Stimulated activated CD8-positive, alpha-beta memory T cell treated with anti-CD3 and anti-CD28 coated beads, Interleukin-12 subunit alpha, Interleukin-12 subunit beta, amount 100 ng/mL, for 24 hours (primary cell): Measurements from ENCODE around the gene PTH1R.

Experiments
- DNase-seq: peaks from one replicate; pipeline ENCODE4 v3.0.0-alpha.2; 2020; ENCODE audit errors: extremely low read depth

The PTH1R gene

GRCh38 chr3:46913644-46914043 is 36.1 kb downstream of the PTH1R start:
- DNase-seq, result no peak

GRCh38 chr3:46914849-46915248 is 37.3 kb downstream of the PTH1R start:
- no peak for DNase-seq

GRCh38 chr3:46915297-46915822 is 37.8 kb downstream of the PTH1R start:
- no peak for DNase-seq

- no peak for DNase-seq
These were observed 38.8 kb downstream of the PTH1R start for GRCh38 chr3:46916278-46916677.

- no peak for DNase-seq
These were observed 39.3 kb downstream of the PTH1R start for GRCh38 chr3:46916799-46917198.

- no peak for DNase-seq
These were observed 39.7 kb downstream of the PTH1R start for GRCh38 chr3:46917257-46917656.

- no peak for DNase-seq
These were observed 40.7 kb downstream of the PTH1R start for GRCh38 chr3:46918202-46918601.

- DNase-seq, result no peak
These were observed 41.1 kb downstream of the PTH1R start for GRCh38 chr3:46918634-46919033.

- no peak for DNase-seq
These were observed 43.5 kb downstream of the PTH1R start for GRCh38 chr3:46921041-46921440.

- DNase-seq, result no peak
These were observed 44.4 kb downstream of the PTH1R start for GRCh38 chr3:46921871-46922271.

GRCh38 chr3:46922426-46922825 is 44.9 kb downstream of the PTH1R start:
- DNase-seq, result no peak

- DNase-seq, result no peak
These were observed 45.5 kb downstream of the PTH1R start for GRCh38 chr3:46922871-46923558.

GRCh38 chr3:46923559-46924350 is 46.2 kb downstream of the PTH1R start:
- no peak for DNase-seq

- no peak for DNase-seq
These were observed 47.5 kb downstream of the PTH1R start for GRCh38 chr3:46924921-46925584.

GRCh38 chr3:46925585-46925934 is 48.0 kb downstream of the PTH1R start:
- no peak for DNase-seq

- DNase-seq, result no peak
These were observed 48.5 kb downstream of the PTH1R start for GRCh38 chr3:46926039-46926438.

GRCh38 chr3:46926447-46926846 is 48.9 kb downstream of the PTH1R start:
- no peak for DNase-seq

GRCh38 chr3:46926871-46927717 is 49.6 kb downstream of the PTH1R start:
- DNase-seq, result no peak

- DNase-seq, result no peak
These were observed 50.2 kb downstream of the PTH1R start for GRCh38 chr3:46927718-46928073.

- DNase-seq, result no peak
These were observed 50.8 kb downstream of the PTH1R start for GRCh38 chr3:46928282-46928681.

- no peak for DNase-seq
These were observed 51.8 kb downstream of the PTH1R start for GRCh38 chr3:46929324-46929723.
